CD4-positive, alpha-beta T cell (primary cell): ENCODE results near the gene TRRAP. TPM values are rescaled to one million over a fixed set of nuclear protein-coding genes. Genes with fewer than 3 reads are reported as not detected.

Source experiments
- ATAC-seq: fragments of 200-7000 bp; cut with Tn5 transposase; one replicate; pipeline ENCODE4 v1.10.0; 2022; ENCODE audit warnings: mild to moderate bottlenecking; ENCODE audit not compliant: poor library complexity
- CTCF ChIA-PET: fragments of 350-600 bp; sonication (Branson Sonifier 250); formaldehyde crosslinking; loops from one replicate; lab custom pipeline; 2021; ENCODE audit warnings: antibody characterized with exemption, inconsistent platforms; lab: Charles Lee
- POLR2A ChIA-PET: fragments of 350-600 bp; sonication (Branson Sonifier 250); formaldehyde crosslinking; loops from one replicate; lab custom pipeline; 2021; ENCODE audit warnings: antibody characterized with exemption, inconsistent platforms; lab: Charles Lee
- DNase-seq, 14 experiments: peaks; one replicate each; pipeline ENCODE4 v3.0.0-alpha.2; 2013 to 2020; ENCODE audit warnings: mixed read lengths in 2 of 14
- H3K27ac ChIP-seq, 2 donors: one replicate each; pipeline versions ENCODE4 v1.5.1 to v1.7.0; 2013; ENCODE audit warnings: low read length in 2 of 2, low read depth in 1 of 2, mild to moderate bottlenecking in 1 of 2
- H3K27me3 ChIP-seq, 2 experiments: 1 replicate in 1 of 2; 2 replicates in 1 of 2; pipeline versions ENCODE4 v1.6.1 to v1.7.0; 2013; ENCODE audit warnings: low read length in 2 of 2, control low read depth in 1 of 2, mild to moderate bottlenecking in 1 of 2, moderate library complexity in 1 of 2; ENCODE audit not compliant: insufficient read depth in 2 of 2, control insufficient read depth in 1 of 2
- H3K36me3 ChIP-seq: one replicate; pipeline ENCODE4 v1.6.1; 2013; ENCODE audit warnings: low read length, control low read depth; ENCODE audit not compliant: insufficient read depth
- H3K4me1 ChIP-seq: one replicate; pipeline ENCODE4 v1.6.1; 2013; ENCODE audit warnings: low read length, control low read depth; ENCODE audit not compliant: insufficient read depth
- H3K4me3 ChIP-seq: one replicate; pipeline ENCODE4 v1.5.1; 2013; ENCODE audit warnings: mild to moderate bottlenecking, low read length, moderate library complexity
- H3K9me3 ChIP-seq, 2 experiments: 1 replicate in 1 of 2; 2 replicates in 1 of 2; pipeline versions ENCODE4 v1.6.1 to v1.7.0; 2013; ENCODE audit warnings: low read length in 2 of 2, mild to moderate bottlenecking in 2 of 2, control low read depth in 1 of 2, moderate library complexity in 1 of 2; ENCODE audit not compliant: control insufficient read depth in 1 of 2, insufficient read depth in 1 of 2
- H3K27ac Mint-ChIP-seq: one replicate; pipeline ENCODE4 v1.8.0; 2020; ENCODE audit warnings: mixed read lengths
- H3K27me3 Mint-ChIP-seq: one replicate; pipeline ENCODE4 v1.8.0; 2021; ENCODE audit warnings: mixed read lengths
- H3K36me3 Mint-ChIP-seq: one replicate; pipeline ENCODE4 v1.8.0; 2021; ENCODE audit warnings: low read depth, mixed read lengths
- H3K4me1 Mint-ChIP-seq: one replicate; pipeline ENCODE4 v1.8.0; 2021; ENCODE audit warnings: low read depth, mixed read lengths
- H3K4me3 Mint-ChIP-seq: one replicate; pipeline ENCODE4 v1.8.0; 2020; ENCODE audit warnings: mild to moderate bottlenecking, mixed read lengths
- H3K9me3 Mint-ChIP-seq: one replicate; pipeline ENCODE4 v1.8.0; 2020; ENCODE audit warnings: mixed read lengths
- intact Hi-C, 2 experiments: fragments of 100-400 bp; cut with DNase I in 1 of 2; cut with micrococcal nuclease in 1 of 2; formaldehyde crosslinking; loops; one replicate each; pipeline versions ENCODE4 v1.15.1 to v1.9.0; 2023 to 2025; cut with DNase I, micrococcal nuclease
- total RNA-seq, 174 experiments: library from RNA in 2 of 174; stranded (reverse) in 2 of 174; gene quantifications; one replicate each; pipeline ENCODE4 v1.2.3 and lab custom pipeline; 2021 to 2026
- TF ChIP-seq, protein P1 (sequence below): fragments of 200-600 bp; IDR thresholded peaks from one replicate; pipeline ENCODE4 v1.8.0; 2022; ENCODE audit warnings: antibody characterized with exemption, mild to moderate bottlenecking

The TRRAP gene
- total RNA-seq, 2 experiments from 2014 or later, result 47.9 to 48.3 TPM

DNA sequence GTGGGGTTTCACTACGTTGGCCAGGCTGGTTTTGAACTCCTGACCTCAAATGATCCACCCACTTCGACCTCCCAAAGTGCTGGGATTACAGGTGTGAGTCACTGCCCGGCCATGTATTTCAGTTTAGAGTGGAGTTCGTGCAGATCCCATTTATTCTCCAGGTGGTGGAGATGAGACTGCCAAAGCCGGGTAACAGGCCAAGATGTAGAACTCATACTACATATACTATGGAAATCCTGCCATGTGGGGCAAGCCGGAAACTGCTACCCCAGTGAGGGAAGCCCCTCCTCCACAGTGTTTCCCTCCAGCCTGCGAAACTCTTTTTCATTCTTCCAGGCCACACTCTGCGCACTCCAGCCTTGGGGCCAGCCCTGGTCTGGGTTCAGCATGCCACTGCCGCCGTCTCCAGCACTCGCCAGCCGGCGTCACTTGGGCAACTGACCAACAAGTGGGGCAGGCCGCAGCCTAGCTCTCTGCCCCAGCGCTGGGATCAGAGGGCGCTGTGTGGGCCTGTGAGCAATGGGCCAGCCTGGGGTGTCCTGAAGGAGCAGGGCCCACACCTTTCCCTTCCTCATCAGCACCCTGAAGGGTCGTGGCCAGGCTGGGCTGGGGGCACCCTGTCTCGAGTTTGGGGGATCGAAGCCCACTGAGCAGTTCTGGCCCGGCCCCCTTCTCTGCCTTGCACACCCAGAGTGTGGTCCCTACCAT, 122.0 kb downstream of the TRRAP start:
- Histone ChIP-seq H3K36me3 (peaks cover 88% of the 10 kb centered on the region), H3K27ac (no peak overlapping the region), H3K4me3 (no peak overlapping the region), H3K4me1 (no peaks in the 10 kb centered on the region), H3K27me3 (no peaks in the 10 kb centered on the region), H3K9me3 (no peaks in the 10 kb centered on the region)
- ATAC-seq, result no peak
- peak in 1 of 14 experiments; percentile 21 for DNase-seq
- Mint-ChIP-seq H3K36me3 (peaks cover 87% of the 10 kb centered on the region), H3K4me1 (no peaks in the 10 kb centered on the region), H3K9me3 (no peaks in the 10 kb centered on the region), H3K27me3 (no peaks in the 10 kb centered on the region), H3K27ac (no peak overlapping the region), H3K4me3 (no peak overlapping the region)
- CTCF ChIA-PET, result no interaction called here
- POLR2A ChIA-PET, result no interaction called here
- TF ChIP-seq, protein P1, sequence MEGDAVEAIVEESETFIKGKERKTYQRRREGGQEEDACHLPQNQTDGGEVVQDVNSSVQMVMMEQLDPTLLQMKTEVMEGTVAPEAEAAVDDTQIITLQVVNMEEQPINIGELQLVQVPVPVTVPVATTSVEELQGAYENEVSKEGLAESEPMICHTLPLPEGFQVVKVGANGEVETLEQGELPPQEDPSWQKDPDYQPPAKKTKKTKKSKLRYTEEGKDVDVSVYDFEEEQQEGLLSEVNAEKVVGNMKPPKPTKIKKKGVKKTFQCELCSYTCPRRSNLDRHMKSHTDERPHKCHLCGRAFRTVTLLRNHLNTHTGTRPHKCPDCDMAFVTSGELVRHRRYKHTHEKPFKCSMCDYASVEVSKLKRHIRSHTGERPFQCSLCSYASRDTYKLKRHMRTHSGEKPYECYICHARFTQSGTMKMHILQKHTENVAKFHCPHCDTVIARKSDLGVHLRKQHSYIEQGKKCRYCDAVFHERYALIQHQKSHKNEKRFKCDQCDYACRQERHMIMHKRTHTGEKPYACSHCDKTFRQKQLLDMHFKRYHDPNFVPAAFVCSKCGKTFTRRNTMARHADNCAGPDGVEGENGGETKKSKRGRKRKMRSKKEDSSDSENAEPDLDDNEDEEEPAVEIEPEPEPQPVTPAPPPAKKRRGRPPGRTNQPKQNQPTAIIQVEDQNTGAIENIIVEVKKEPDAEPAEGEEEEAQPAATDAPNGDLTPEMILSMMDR, result no peak
- intact Hi-C loops, result no loop called here

DNA sequence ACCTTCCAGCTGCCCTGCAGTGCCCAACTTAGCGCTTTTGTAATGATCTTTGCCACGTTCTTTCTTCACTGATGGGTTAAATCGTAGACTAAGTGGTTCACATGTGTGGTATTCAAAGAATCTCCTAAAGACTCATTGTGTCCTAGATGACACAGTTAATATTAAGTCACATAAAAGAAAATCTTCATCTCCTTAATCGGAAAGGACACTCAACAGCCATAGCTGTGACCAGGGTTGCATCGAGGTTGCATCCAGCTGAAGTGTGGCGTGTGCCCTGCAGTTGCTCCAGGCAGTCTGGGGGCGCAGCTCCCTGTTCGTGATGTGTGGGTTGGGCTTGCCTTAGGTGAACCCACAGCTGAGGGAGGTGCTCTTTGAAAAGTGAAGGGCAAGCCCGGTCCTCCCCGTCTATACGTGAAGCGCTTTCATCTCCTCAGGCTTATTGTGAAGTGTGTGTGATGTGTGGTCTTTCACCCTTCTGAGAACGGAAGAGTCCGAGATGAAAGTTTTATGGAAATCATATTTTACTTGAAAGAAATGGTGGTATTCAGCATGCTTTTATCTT, 122.7 kb downstream of the TRRAP start:
- Mint-ChIP-seq H3K27me3 (no peaks in the 10 kb centered on the region), H3K36me3 (peaks cover 87% of the 10 kb centered on the region), H3K4me3 (no peak overlapping the region), H3K9me3 (no peaks in the 10 kb centered on the region), H3K4me1 (no peaks in the 10 kb centered on the region), H3K27ac (no peak overlapping the region)
- intact Hi-C loops, result no loop called here
- no peaks in the 10 kb centered on the region for H3K27me3 ChIP-seq
- no peaks in the 10 kb centered on the region for H3K9me3 ChIP-seq
- ATAC-seq, result no peak
- CTCF ChIA-PET, result no interaction called here
- peaks cover 88% of the 10 kb centered on the region for H3K36me3 ChIP-seq
- H3K27ac ChIP-seq, result no peak overlapping the region
- TF ChIP-seq, protein P1, result no peak
- no peaks in the 10 kb centered on the region for H3K4me1 ChIP-seq
- POLR2A ChIA-PET, result no interaction called here
- DNase-seq, result peak in 1 of 14 experiments; percentile 7
- H3K4me3 ChIP-seq, result no peak overlapping the region

DNA sequence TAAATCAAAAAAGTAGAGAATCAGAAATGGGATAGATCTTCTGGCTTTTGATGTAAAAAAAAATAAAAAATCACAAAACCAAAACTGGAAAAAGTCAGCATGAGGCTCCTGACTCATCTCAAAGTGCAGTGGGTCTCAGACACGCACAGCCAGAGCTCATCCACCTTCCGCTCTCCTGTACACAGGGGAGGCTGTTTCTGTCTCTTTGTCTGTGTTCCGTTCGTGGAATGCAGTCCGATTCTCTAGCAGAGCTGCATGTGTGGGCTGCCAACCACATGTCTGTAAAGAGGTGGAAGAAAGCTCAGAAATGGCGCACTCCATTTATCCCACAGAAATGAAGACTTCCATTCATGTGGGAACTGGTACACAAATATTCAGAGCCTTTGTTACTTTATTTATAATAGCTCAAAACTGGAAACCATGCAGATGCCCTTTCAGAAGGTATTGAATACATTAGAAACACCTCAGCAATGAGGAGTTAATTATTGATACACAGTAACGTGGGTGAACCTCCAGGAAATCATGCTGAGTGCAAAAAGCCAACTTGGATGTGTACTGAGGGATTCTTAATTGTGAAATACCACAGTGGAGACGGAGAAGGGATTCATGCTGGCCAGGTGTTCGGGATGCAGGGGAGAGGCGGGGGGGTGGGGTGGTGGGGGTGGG, 123.3 kb downstream of the TRRAP start:
- TF ChIP-seq, protein P1, result no peak

More for the DNA sequence above, 123.3 kb downstream of the TRRAP start:
- H3K36me3 Mint-ChIP-seq, result peaks cover 87% of the 10 kb centered on the region
- Histone ChIP-seq H3K9me3 (no peaks in the 10 kb centered on the region), H3K4me3 (no peak overlapping the region), H3K4me1 (no peaks in the 10 kb centered on the region), H3K27me3 (no peaks in the 10 kb centered on the region), H3K27ac (no peak overlapping the region), H3K36me3 (peaks cover 88% of the 10 kb centered on the region)
- CTCF ChIA-PET, result no interaction called here
- H3K27me3 Mint-ChIP-seq, result no peaks in the 10 kb centered on the region
- POLR2A ChIA-PET, result no interaction called here
- no peak overlapping the region for H3K27ac Mint-ChIP-seq
- no peaks in the 10 kb centered on the region for H3K9me3 Mint-ChIP-seq
- no peaks in the 10 kb centered on the region for H3K4me1 Mint-ChIP-seq
- ATAC-seq (no peak), DNase-seq (no peak)
- intact Hi-C loops, result no loop called here
- H3K4me3 Mint-ChIP-seq, result no peak overlapping the region
